ENCODE data around the gene CHURC1. TPM values are rescaled to one million over a fixed set of nuclear protein-coding genes. Genes with fewer than 3 reads are reported as not detected.

CHURC1 gene
- total and polyA plus RNA-seq, 2 experiments from 2014 or later: 42.0 to 218 TPM

GRCh38 chr14:64950889-64951288 lies 36.6 kb downstream of the CHURC1 start:
- H3K36me3 ChIP-seq (ENCODE audit: insufficient read depth): peaks cover 5% of the 10 kb centered on the region; the same call in 1 of the 2 replicates
- no peak overlapping the region for H3K27ac Mint-ChIP-seq

More at GRCh38 chr14:64950889-64951288, 36.6 kb downstream of the CHURC1 start:
- Histone ChIP-seq H3K4me3 (no peak overlapping the region), H3K4me2 (no peak overlapping the region), H3K27me3 (ENCODE audit: insufficient read depth) (no peaks in the 10 kb centered on the region), H3F3A (replicated peaks; ENCODE audit: low read depth) (no peaks in the 10 kb centered on the region), H3K9me2 (ENCODE audit: insufficient read depth) (no peaks in the 10 kb centered on the region), H3K79me2 (replicated peaks; ENCODE audit: insufficient read depth) (no peaks in the 10 kb centered on the region; the same call in 1 of the 2 replicates), H2AFZ (no peak overlapping the region), H3K4me1 (ENCODE audit: insufficient read depth) (peaks cover 13% of the 10 kb centered on the region), H3K27ac (ENCODE audit: low read depth) (no peak overlapping the region), H4K20me1 (replicated peaks; ENCODE audit: insufficient read depth) (no peaks in the 10 kb centered on the region)
- no peak for TF ChIP-seq REST (IDR thresholded peaks at IDR 0.05; ENCODE audit: unreplicated experiment)
- no peak for TF ChIP-seq EZH2phosphoT487 (IDR thresholded peaks at IDR 0.05; ENCODE audit: unreplicated experiment)
- TF ChIP-seq POLR2AphosphoS5 (IDR thresholded peaks at IDR 0.05; ENCODE audit: low read depth): no peak
- TF ChIP-seq JUNB (IDR thresholded peaks at IDR 0.05; ENCODE audit: unreplicated experiment): no peak
- TF ChIP-seq NANOG (IDR thresholded peaks at IDR 0.05; ENCODE audit: borderline replicate concordance): no peak
- TF ChIP-seq EZH2 (IDR thresholded peaks at IDR 0.05; ENCODE audit: low read depth, unreplicated experiment): no peak
- TF ChIP-seq CTCF (conservative IDR thresholded peaks at IDR 0.05; ENCODE audit: low read depth in 2 of 2): no peak
- TF ChIP-seq STAT1 (IDR thresholded peaks at IDR 0.05; ENCODE audit: unreplicated experiment): no peak
- TF ChIP-seq ZNF462 (CRISPR knock-in tag; IDR thresholded peaks at IDR 0.05): no peak
- no peak for TF ChIP-seq CREB1 (CRISPR knock-in tag; IDR thresholded peaks at IDR 0.05; ENCODE audit: low read depth)
- TF ChIP-seq ETS1 (IDR thresholded peaks at IDR 0.05): no peak
- TF ChIP-seq ZNF114 (CRISPR knock-in tag; IDR thresholded peaks at IDR 0.05): no peak
- no peak for TF ChIP-seq ZNF331 (CRISPR knock-in tag; IDR thresholded peaks at IDR 0.05; ENCODE audit: low read depth)
- Mint-ChIP-seq H3K9me3 (no peaks in the 10 kb centered on the region; the same call in 2 of the 3 replicates), H3K4me3 (no peak overlapping the region), H3K27me3 (ENCODE audit: insufficient read depth, low read depth, poor library complexity) (peaks cover 4% of the 10 kb centered on the region), H3K36me3 (ENCODE audit: low read depth) (peaks cover 33% of the 10 kb centered on the region), H3K4me1 (peaks cover 23% of the 10 kb centered on the region)
- no peak for ATAC-seq
- no peak for DNase-seq (ENCODE audit: low spot score)
